Measurements from ENCODE around the gene RNF220. TPM values are rescaled to one million over a fixed set of nuclear protein-coding genes. Genes with fewer than 3 reads are reported as not detected.
A peak's percentile ranks its signal among the peaks of the same experiment; 100 is the strongest.
"Not testable (repeated sequence)": the region's sequence is repeated elsewhere in the genome, so short reads cannot be mapped to it uniquely, and the experiment has no call there.

RNF220 gene
- total RNA-seq, 1 experiment from 2014 or later, result 72.9 TPM

DNA sequence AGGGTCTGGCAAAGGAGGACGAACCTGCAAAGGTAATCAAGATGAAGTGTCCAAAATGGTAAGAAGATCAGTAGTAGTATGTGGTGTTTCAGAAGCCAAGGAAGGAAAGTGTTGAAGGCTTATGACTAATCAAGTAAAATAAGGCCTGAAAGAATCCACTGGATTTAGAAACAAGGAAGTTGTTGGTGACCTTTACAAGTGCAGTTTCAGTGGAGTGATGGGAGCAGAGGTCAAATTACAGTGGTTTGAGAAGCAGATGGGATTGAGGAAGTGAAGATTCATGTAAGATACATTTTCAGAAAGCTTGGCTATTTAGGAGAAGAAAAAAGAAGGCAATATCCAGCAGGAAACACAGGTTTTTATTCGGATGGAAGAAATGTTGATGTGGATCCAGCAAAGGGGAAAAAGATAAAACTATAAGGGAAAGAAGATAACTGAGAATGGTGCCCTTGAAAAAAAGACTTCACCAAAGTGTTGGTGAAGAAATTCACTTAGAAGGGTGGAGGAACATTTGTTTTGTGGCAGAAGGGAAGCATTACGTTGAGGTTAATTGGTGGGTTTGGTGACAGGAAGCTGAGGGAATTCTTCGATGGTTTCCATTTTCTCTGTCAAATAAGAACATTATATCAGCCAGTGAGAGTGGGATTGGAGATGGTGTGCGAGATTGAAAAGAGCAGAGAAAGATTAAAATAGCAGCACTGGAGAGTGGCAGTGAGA lies 271.6 kb downstream of the RNF220 start:
- peak; percentile 75 for DNase-seq (ENCODE audit: low read depth)

GRCh38 chr1:44677201-44677766 lies 272.2 kb downstream of the RNF220 start:
- DNase-seq (ENCODE audit: low read depth), result peak; percentile 58

DNA sequence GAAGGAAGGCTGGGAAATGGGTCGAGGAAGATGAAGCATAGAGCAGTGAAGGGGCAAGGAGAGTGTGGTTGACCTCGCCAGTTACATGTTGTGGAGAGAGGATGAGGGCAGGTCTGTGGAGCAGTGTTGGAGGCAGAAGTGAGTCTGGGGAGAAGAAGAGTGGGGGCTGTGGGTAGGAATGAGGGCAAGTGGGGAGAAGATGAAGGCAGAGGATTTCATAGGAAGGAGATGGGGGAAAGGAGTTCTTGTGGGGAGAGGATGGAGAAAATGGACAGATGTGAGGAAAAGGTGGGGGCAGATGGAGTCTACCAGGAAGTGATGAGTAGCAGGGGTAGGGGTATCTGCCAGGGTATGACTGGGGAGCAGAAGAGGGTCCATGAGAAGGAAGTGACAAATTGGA lies 273.1 kb downstream of the RNF220 start:
- no peak for DNase-seq (ENCODE audit: low read depth)

GRCh38 chr1:44678626-44679025 lies 273.6 kb downstream of the RNF220 start:
- no peak for DNase-seq (ENCODE audit: low read depth)

DNA sequence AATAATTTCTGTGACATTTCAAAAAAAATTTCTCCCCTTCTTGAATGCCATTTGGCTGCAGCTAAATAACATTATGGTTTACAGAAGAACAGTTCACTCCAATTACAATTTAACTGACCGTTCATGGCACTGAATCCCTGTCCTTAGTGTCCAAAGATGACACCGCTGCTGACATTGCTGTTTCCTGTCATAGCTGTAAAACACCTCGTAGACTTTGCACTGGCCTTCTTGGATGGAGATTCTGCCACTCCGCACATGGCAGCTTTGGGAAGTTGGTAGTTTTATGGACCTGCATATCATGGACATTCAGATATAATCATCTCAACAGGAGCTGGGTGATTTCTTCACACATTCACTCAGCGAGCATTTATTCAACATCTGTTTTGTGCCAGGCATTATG lies 274.4 kb downstream of the RNF220 start:
- no peak for DNase-seq (ENCODE audit: low read depth)

GRCh38 chr1:44681905-44682882 lies 277.1 kb downstream of the RNF220 start:
- DNase-seq (ENCODE audit: low read depth), result no peak

DNA sequence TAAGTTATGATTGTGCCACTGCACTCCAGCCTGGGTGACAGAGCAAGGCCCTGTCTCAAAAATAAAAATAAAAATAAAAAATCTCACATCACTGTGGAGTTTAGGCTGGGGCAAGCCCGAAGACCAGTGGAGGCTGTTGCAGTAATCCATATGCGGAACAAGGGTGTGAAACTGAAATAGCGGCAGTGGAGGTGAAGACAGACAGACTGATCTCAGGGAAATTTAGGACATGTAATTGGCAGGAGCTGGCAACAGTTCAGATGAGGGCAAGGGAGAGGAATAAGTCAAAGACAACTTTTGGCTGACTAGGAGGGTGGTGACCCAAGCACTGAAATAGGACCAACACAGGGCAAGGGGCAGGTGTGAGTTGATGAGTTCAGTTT lies 277.8 kb downstream of the RNF220 start:
- DNase-seq (ENCODE audit: low read depth), result no peak

DNA sequence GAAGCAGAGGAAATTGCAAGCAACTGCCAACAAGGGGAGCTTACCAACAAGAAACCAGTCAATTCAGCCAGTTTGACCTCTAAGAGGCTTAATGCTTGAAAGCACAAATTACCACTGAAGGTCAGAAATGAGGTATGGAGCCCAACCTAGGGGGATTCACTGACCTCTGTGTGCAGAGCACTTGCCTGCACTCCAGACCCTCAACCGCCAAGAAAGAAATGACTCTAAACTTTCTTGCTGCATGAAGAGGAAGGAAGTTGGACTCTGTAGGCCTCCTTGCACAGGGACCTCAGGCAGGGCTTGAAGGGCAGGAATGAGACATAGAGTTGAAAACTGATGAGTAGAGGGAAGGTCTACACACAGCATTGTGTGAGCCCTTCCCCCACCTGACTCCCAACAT lies 279.5 kb downstream of the RNF220 start:
- no peak for DNase-seq (ENCODE audit: low read depth)

DNA sequence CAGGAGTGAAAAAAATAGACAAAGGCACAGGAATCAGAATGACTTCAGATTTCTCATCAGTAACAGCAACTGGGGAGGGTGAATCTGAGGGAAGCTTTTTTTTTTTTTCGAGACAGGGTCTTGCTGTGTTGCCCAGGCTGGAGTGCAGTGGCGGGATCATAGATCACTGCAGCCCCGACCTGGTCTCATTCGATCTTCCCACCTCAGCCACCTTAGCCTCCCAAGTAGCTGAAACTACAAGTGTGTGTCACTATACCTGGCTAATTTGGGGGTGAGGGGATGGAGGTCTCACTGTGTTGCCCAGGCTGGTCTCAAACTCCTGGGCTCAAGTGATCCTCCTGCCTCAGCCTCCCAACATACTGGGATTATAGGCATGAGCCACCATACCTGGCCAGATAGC lies 280.2 kb downstream of the RNF220 start:
- no peak for DNase-seq (ENCODE audit: low read depth)

GRCh38 chr1:44685881-44686280 lies 280.8 kb downstream of the RNF220 start:
- DNase-seq (ENCODE audit: low read depth), result no peak

GRCh38 chr1:44688760-44689446 lies 283.8 kb downstream of the RNF220 start:
- peak; percentile 13 for DNase-seq (ENCODE audit: low read depth)

GRCh38 chr1:44689447-44689765 lies 284.4 kb downstream of the RNF220 start:
- DNase-seq (ENCODE audit: low read depth), result no peak

- no peak for DNase-seq (ENCODE audit: low read depth)
Observed at GRCh38 chr1:44693159-44693558, 288.1 kb downstream of the RNF220 start.

GRCh38 chr1:44693900-44694299 lies 288.8 kb downstream of the RNF220 start:
- DNase-seq (ENCODE audit: low read depth), result no peak

DNA sequence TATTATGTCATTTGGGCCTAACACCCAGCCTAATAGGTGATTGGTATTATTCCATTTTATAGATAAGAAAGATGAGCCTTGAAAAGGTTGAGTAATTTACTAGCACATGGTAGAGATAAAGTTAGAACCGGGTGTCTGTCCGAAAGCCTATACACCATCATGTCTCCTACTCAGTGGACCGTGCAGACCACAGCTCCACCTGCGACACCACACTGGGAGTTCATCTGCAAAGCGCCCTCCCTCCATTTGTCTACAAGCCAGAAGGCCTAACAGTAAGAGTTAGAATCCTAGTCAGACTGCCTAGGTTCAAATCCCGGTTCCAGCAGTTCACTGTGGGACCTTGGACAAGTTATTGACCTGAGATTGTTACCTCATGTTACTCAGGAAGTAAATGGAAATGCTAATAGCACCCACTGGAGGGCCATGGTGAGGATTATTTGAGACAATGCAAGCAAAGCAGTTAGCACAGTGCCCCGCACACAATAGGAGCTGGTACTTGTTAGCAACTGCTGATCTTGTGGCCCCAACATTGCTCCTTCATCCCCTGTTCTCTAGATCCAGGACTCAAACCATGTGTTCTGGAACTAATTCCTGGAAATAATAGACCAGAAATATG lies 289.9 kb downstream of the RNF220 start:
- no peak for DNase-seq (ENCODE audit: low read depth)

DNA sequence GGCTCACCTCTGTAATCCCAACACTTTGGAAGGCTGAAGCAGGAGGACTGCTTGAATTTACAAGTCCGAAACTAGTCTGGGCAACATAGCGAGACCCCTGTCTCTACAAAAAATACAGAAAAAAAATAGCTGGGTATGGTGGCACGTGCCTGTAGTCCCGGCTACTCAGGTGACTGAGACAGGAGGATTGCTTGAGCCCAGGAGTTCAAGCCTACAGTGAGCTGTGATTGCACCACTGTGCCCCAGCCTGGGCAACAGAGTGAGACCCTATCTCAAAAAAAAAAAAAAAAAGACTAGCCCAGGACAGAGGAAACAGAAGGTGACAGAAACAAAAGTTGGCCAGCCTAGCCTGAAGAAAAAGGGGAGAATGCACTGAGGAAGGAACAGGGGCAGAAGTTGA lies 290.6 kb downstream of the RNF220 start:
- DNase-seq (ENCODE audit: low read depth), result no peak

GRCh38 chr1:44696101-44696500 lies 291.0 kb downstream of the RNF220 start:
- DNase-seq (ENCODE audit: low read depth), result no peak

DNA sequence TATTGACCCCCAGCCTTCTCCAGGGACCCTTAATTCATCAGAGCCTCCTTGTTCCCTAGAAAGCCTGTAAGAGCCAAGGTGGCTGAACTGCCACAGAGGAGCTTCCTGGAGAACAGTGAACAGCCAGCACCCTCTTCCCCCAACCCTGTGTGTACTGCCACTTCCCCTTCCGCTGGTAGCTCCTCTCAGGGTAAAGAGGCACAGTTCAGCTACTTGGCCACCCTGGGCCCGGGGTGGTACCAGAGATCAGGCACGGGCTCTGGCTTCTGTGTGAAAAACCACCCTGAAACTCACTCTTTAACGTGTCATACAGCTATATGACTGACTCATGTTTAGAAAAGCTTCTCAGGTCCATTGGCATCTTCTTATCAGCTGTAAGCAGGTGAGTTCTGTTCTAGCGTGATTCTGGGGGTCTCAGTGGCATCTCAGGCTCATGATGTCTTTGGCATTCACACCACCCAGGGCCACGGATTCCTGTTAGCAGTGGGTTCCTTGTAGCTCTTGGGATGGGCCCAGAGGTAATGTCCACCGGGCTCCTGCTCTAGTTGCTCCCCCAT lies 291.8 kb downstream of the RNF220 start:
- DNase-seq (ENCODE audit: low read depth), result no peak

- DNase-seq (ENCODE audit: low read depth), result no peak
Observed at GRCh38 chr1:44698138-44698537, 293.1 kb downstream of the RNF220 start.

DNA sequence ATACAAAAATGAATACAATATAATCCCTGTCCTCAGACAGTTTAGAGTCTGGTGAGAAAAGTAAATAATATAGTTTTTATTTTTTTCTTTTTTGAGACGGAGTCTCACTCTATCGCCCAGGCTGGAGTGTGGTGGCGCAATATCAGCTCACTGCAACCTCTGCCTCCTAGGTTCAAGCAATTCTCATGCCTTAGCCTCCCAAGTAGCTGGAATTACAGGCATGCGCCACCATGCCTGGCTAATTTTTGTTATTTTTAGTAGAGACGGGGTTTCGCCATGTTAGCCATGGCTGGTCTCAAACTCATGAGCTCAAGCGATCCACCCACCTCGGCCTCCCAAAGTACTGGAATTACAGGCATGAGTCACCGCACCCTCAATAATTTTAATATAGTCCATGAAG lies 294.3 kb downstream of the RNF220 start:
- DNase-seq (ENCODE audit: low read depth), result not testable (repeated sequence)

- DNase-seq (ENCODE audit: low read depth), result no peak
Observed at GRCh38 chr1:44700573-44700972, 295.5 kb downstream of the RNF220 start.
